Activated naive CD4-positive, alpha-beta T cell treated with anti-CD3 and anti-CD28 coated beads, Interleukin-2, amount 50 U/mL, for 72 hours (primary cell): ENCODE measurements around the gene NPW. TPM values are rescaled to one million over a fixed set of nuclear protein-coding genes. Genes with fewer than 3 reads are reported as not detected.
A peak's percentile ranks its signal among the peaks of the same experiment; 100 is the strongest.

Source experiments
- ATAC-seq, 2 donors: fragments of 150-1000 bp; cut with Tn5 transposase; 2 replicates each; pipeline ENCODE4 v1.10.0; 2021; ENCODE audit warnings: mild to moderate bottlenecking in 2 of 2, moderate library complexity in 2 of 2
- DNase-seq, 2 donors: peaks; one replicate each; pipeline ENCODE4 v3.0.0; 2021 to 2022; ENCODE audit warnings: low spot score in 2 of 2
- H3K27ac Mint-ChIP-seq, 2 donors: one replicate each; pipeline ENCODE4 v1.8.0; 2022; ENCODE audit warnings: mild to moderate bottlenecking in 2 of 2, mixed read lengths in 2 of 2
- H3K36me3 Mint-ChIP-seq, 2 donors: one replicate each; pipeline ENCODE4 v1.8.0; 2022; ENCODE audit warnings: mixed read lengths in 2 of 2
- H3K9me3 Mint-ChIP-seq, 2 donors: one replicate each; pipeline ENCODE4 v1.8.0; 2022; ENCODE audit warnings: mixed read lengths in 2 of 2
- total RNA-seq, 2 donors: library from RNA; stranded (reverse); gene quantifications; one replicate each; pipeline ENCODE4 v1.2.3, GENCODE V29; 2022

Gene NPW
- total RNA-seq, 2 donors from 2014 or later: 0.61 to 4.6 TPM

GRCh38 chr16:1997494-1998359, 21.9 kb upstream of the NPW start:
- Mint-ChIP-seq H3K9me3 (no peaks in the 10 kb centered on the region), H3K36me3 (peaks cover 0 to 6% of the 10 kb centered on the region in 2 donors), H3K27ac (no peak overlapping the region)
- ATAC-seq: no peak
- DNase-seq: no peak

GRCh38 chr16:1998360-1998835, 21.2 kb upstream of the NPW start:
- H3K9me3 Mint-ChIP-seq: no peaks in the 10 kb centered on the region
- no peak overlapping the region for H3K27ac Mint-ChIP-seq
- no peak for DNase-seq
- H3K36me3 Mint-ChIP-seq: peaks cover 0 to 6% of the 10 kb centered on the region in 2 donors
- ATAC-seq: no peak

- DNase-seq (no peak), ATAC-seq (no peak)
- peaks cover 0 to 6% of the 10 kb centered on the region in 2 donors for H3K36me3 Mint-ChIP-seq
- H3K9me3 Mint-ChIP-seq: no peaks in the 10 kb centered on the region
- no peak overlapping the region for H3K27ac Mint-ChIP-seq
Measured at GRCh38 chr16:1998852-1999801, 20.5 kb upstream of the NPW start.

GRCh38 chr16:1999866-2000514, 19.6 kb upstream of the NPW start:
- no peaks in the 10 kb centered on the region for H3K9me3 Mint-ChIP-seq
- DNase-seq (no peak), ATAC-seq (no peak)
- no peak overlapping the region for H3K27ac Mint-ChIP-seq
- peaks cover 0 to 6% of the 10 kb centered on the region in 2 donors for H3K36me3 Mint-ChIP-seq

GRCh38 chr16:2001035-2001434, 18.6 kb upstream of the NPW start:
- DNase-seq: no peak
- H3K9me3 Mint-ChIP-seq: no peaks in the 10 kb centered on the region
- peaks cover 0 to 6% of the 10 kb centered on the region in 2 donors for H3K36me3 Mint-ChIP-seq
- ATAC-seq: no peak
- H3K27ac Mint-ChIP-seq: no peak overlapping the region

- H3K36me3 Mint-ChIP-seq: peaks cover 0 to 6% of the 10 kb centered on the region in 2 donors
- DNase-seq: no peak
- no peak for ATAC-seq
- no peaks in the 10 kb centered on the region for H3K9me3 Mint-ChIP-seq
- H3K27ac Mint-ChIP-seq: no peak overlapping the region
Measured at GRCh38 chr16:2001456-2002355, 17.9 kb upstream of the NPW start.

GRCh38 chr16:2002406-2003230, 17.0 kb upstream of the NPW start:
- no peak for ATAC-seq
- Mint-ChIP-seq H3K27ac (no peak overlapping the region), H3K36me3 (peaks cover 3 to 8% of the 10 kb centered on the region in 2 donors)

GRCh38 chr16:2003231-2003826, 16.3 kb upstream of the NPW start:
- DNase-seq: no peak
- H3K36me3 Mint-ChIP-seq: peaks cover 10 to 11% of the 10 kb centered on the region in 2 donors
- H3K27ac Mint-ChIP-seq: no peak overlapping the region
- ATAC-seq: no peak
- no peaks in the 10 kb centered on the region for H3K9me3 Mint-ChIP-seq

More at GRCh38 chr16:2002406-2003230, 17.0 kb upstream of the NPW start:
- DNase-seq: no peak
- H3K9me3 Mint-ChIP-seq: no peaks in the 10 kb centered on the region

- peak; percentile 73 to 94 for ATAC-seq
- DNase-seq: peak in 1 of 2 donors; percentile 98
- Mint-ChIP-seq H3K9me3 (no peaks in the 10 kb centered on the region), H3K27ac (peak overlapping the region in 1 of 2 donors; percentile 48), H3K36me3 (peaks cover 17% of the 10 kb centered on the region in 2 donors)
Measured at GRCh38 chr16:2003827-2004641, 15.6 kb upstream of the NPW start.

- peak overlapping the region in 1 of 2 donors; percentile 56 for H3K27ac Mint-ChIP-seq
- no peak for ATAC-seq
Measured at GRCh38 chr16:2004795-2005517, 14.6 kb upstream of the NPW start.

GRCh38 chr16:2005646-2006045, 13.9 kb upstream of the NPW start:
- H3K27ac Mint-ChIP-seq: peak overlapping the region; percentile 29 to 56
- DNase-seq (no peak), ATAC-seq (no peak)
- peaks cover 22 to 24% of the 10 kb centered on the region in 2 donors for H3K36me3 Mint-ChIP-seq
- H3K9me3 Mint-ChIP-seq: no peaks in the 10 kb centered on the region

More at GRCh38 chr16:2004795-2005517, 14.6 kb upstream of the NPW start:
- DNase-seq: no peak
- Mint-ChIP-seq H3K9me3 (no peaks in the 10 kb centered on the region), H3K36me3 (peaks cover 17 to 19% of the 10 kb centered on the region in 2 donors)

- DNase-seq: no peak
- ATAC-seq: no peak
Measured at GRCh38 chr16:2006317-2006716, 13.3 kb upstream of the NPW start.

More at GRCh38 chr16:2006317-2006716, 13.3 kb upstream of the NPW start:
- H3K36me3 Mint-ChIP-seq: peaks cover 22 to 24% of the 10 kb centered on the region in 2 donors
- no peaks in the 10 kb centered on the region for H3K9me3 Mint-ChIP-seq
- H3K27ac Mint-ChIP-seq: no peak overlapping the region
